Transverse colon (tissue), 4 donors: Measurements from ENCODE around the gene MED27. TPM values are rescaled to one million over a fixed set of nuclear protein-coding genes. Genes with fewer than 3 reads are reported as not detected.
A peak's percentile ranks its signal among the peaks of the same experiment; 100 is the strongest.

ENCODE experiments used
- DNase-seq: peaks from one replicate; pipeline ENCODE4 v3.0.0-alpha.2; 2019
- H3K27ac ChIP-seq, 4 donors: fragments of 200-600 bp; sonication (generic); 2 replicates each; pipeline ENCODE4 v1.5.1; 2016 to 2018; ENCODE audit warnings: inconsistent platforms in 4 of 4
- H3K27me3 ChIP-seq: fragments of 200-600 bp; sonication (generic); 2 replicates; pipeline ENCODE4 v1.5.1; 2017; ENCODE audit warnings: inconsistent platforms
- H3K36me3 ChIP-seq, 4 donors: fragments of 200-600 bp; sonication (generic); 2 replicates each; pipeline ENCODE4 v1.5.1; 2017 to 2019; ENCODE audit warnings: inconsistent platforms in 4 of 4
- H3K4me1 ChIP-seq, 4 donors: fragments of 200-600 bp; sonication (generic); 2 replicates each; pipeline ENCODE4 v1.5.1; 2017 to 2020; ENCODE audit warnings: inconsistent platforms in 4 of 4
- H3K4me3 ChIP-seq, 4 donors: fragments of 200-600 bp; sonication (generic); 1 replicate in 1 of 4; 2 replicates in 3 of 4; pipeline versions ENCODE4 v1.5.1 to v1.6.1; 2017 to 2019; ENCODE audit warnings: inconsistent platforms in 4 of 4
- H3K9me3 ChIP-seq, 2 donors: fragments of 200-600 bp; sonication (generic); 2 replicates each; pipeline ENCODE4 v1.5.1; 2017 to 2019; ENCODE audit warnings: inconsistent platforms in 2 of 2
- CTCF ChIP-seq, 5 experiments: fragments of 200-600 bp in 3 of 5; fragments of 450-650 bp in 2 of 5; sonication (generic) in 3 of 5; IDR thresholded peaks; 1 replicate in 2 of 5; 2 replicates in 3 of 5; pipeline ENCODE4 v1.5.1; 2016 to 2017; ENCODE audit warnings: antibody characterized with exemption in 5 of 5, inconsistent platforms in 3 of 5, mild to moderate bottlenecking in 2 of 5, moderate library complexity in 1 of 5
- EP300 ChIP-seq: sonication (generic); formaldehyde crosslinking; IDR thresholded peaks from one replicate; pipeline ENCODE4 v1.6.1; 2017; ENCODE audit warnings: antibody characterized with exemption, low read depth
- POLR2A ChIP-seq: fragments of 450-650 bp; IDR thresholded peaks from one replicate; pipeline ENCODE4 v1.6.1; 2016; ENCODE audit warnings: antibody characterized with exemption, mild to moderate bottlenecking, moderate library complexity
- POLR2AphosphoS5 ChIP-seq, 3 donors: sonication (generic); formaldehyde crosslinking; IDR thresholded peaks; one replicate each; pipeline ENCODE4 v1.6.1; 2016; ENCODE audit warnings: antibody characterized with exemption in 3 of 3
- WGBS, 2 donors: methylation state at CpG; one replicate each; pipeline ENCODE4 v1.1.5; 2018; ENCODE audit warnings: low coverage in 1 of 2; 5-methylcytosine and 5-hydroxymethylcytosine counted together
- in situ Hi-C, 4 donors: fragments of 200-750 bp; cut with MboI; loops; one replicate each; pipeline versions ENCODE4 v1.15.0 to v1.15.1; 2017; ENCODE audit warnings: low sequenced_read_pairs in 3 of 4, low pct_ligation_motif_present in 1 of 4, low pct_unique_long_range_greater_than_20kb in 1 of 4
- intact Hi-C: fragments of 100-400 bp; cut with DNase I; formaldehyde crosslinking; loops from one replicate; pipeline ENCODE4 v1.15.1; 2023; ENCODE audit warnings: low total_unique reads
- total RNA-seq, 4 donors: library from RNA; depleted of rRNA; stranded (reverse); fragments of >200 nt; gene quantifications; one replicate each; pipeline ENCODE4 v1.1.0, GENCODE V29; 2016

Gene MED27
- total RNA-seq, 4 donors from 2014 or later, result 2.6 to 12.6 (median 7.1) TPM

GRCh38 chr9:131959887-131960286 lies 119.8 kb downstream of the MED27 start:
- H3K4me1 ChIP-seq, result no peaks in the 10 kb centered on the region
- no peak for TF ChIP-seq POLR2A
- no peak for TF ChIP-seq CTCF (IDR thresholded peaks at IDR 0.05)
- no peak for TF ChIP-seq POLR2AphosphoS5 (IDR thresholded peaks at IDR 0.05)
- TF ChIP-seq EP300, result no peak
- in situ Hi-C loops, result no loop called here
- no peaks in the 10 kb centered on the region for H3K36me3 ChIP-seq
- intact Hi-C loops, result no loop called here
- DNase-seq, result no peak
- 85 to 87% methylated on average over 2 of the region's 2 CpGs for WGBS, 2 donors
- H3K4me3 ChIP-seq, result no peak overlapping the region
- H3K27me3 ChIP-seq, result no peaks in the 10 kb centered on the region
- no peaks in the 10 kb centered on the region for H3K9me3 ChIP-seq
- no peak overlapping the region for H3K27ac ChIP-seq

GRCh38 chr9:131959056-131959455 lies 120.6 kb downstream of the MED27 start:
- Histone ChIP-seq H3K27ac (no peak overlapping the region), H3K4me1 (no peaks in the 10 kb centered on the region), H3K9me3 (no peaks in the 10 kb centered on the region), H3K27me3 (no peaks in the 10 kb centered on the region), H3K36me3 (no peaks in the 10 kb centered on the region), H3K4me3 (no peak overlapping the region)
- intact Hi-C loops, result no loop called here
- in situ Hi-C loops, result no loop called here
- TF ChIP-seq EP300 (no peak), POLR2A (no peak), CTCF (IDR thresholded peaks at IDR 0.05) (no peak), POLR2AphosphoS5 (IDR thresholded peaks at IDR 0.05) (no peak)
- 97 to 100% methylated on average over 2 to 3 of the region's 3 CpGs for WGBS, 2 donors
- no peak for DNase-seq

- no peak for TF ChIP-seq POLR2AphosphoS5 (IDR thresholded peaks at IDR 0.05)
- no peak for TF ChIP-seq EP300
- TF ChIP-seq POLR2A, result no peak
- peak in 1 of 5 experiments; percentile 13 for TF ChIP-seq CTCF (IDR thresholded peaks at IDR 0.05)
- no peak overlapping the region for H3K4me3 ChIP-seq
- H3K27ac ChIP-seq, result no peak overlapping the region
- DNase-seq, result no peak
- H3K27me3 ChIP-seq, result no peaks in the 10 kb centered on the region
- no peaks in the 10 kb centered on the region for H3K9me3 ChIP-seq
- no peaks in the 10 kb centered on the region for H3K4me1 ChIP-seq
- no peaks in the 10 kb centered on the region for H3K36me3 ChIP-seq
- intact Hi-C loops (no loop called here), in situ Hi-C loops (no loop called here)
- WGBS, 2 donors, result 94% methylated on average over 1 of the region's 1 CpG; no CpG with 5 or more reads in 1 of the 2 donors
Measured at GRCh38 chr9:131954299-131954698, 125.4 kb downstream of the MED27 start.

- no peak overlapping the region for H3K27ac ChIP-seq
- H3K4me1 ChIP-seq, result no peaks in the 10 kb centered on the region
- no peaks in the 10 kb centered on the region for H3K9me3 ChIP-seq
- TF ChIP-seq POLR2A (no peak), CTCF (IDR thresholded peaks at IDR 0.05) (no peak), EP300 (no peak), POLR2AphosphoS5 (IDR thresholded peaks at IDR 0.05) (no peak)
- 40 to 71% methylated on average over 1 to 5 of the region's 5 CpGs for WGBS, 2 donors
- H3K27me3 ChIP-seq, result no peaks in the 10 kb centered on the region
- no peak for DNase-seq
- H3K4me3 ChIP-seq, result no peak overlapping the region
- H3K36me3 ChIP-seq, result no peaks in the 10 kb centered on the region
- in situ Hi-C loops (no loop called here), intact Hi-C loops (no loop called here)
Measured at GRCh38 chr9:131951905-131952304, 127.8 kb downstream of the MED27 start.
